ENCODE measurements around the gene KCNMA1. TPM values are rescaled to one million over a fixed set of nuclear protein-coding genes. Genes with fewer than 3 reads are reported as not detected.

The KCNMA1 gene
- total and polyA plus RNA-seq, 2 donors (not counting 1 experiment from before 2014, with no cell fraction given), result 0.82 to 3.1 TPM

DNA sequence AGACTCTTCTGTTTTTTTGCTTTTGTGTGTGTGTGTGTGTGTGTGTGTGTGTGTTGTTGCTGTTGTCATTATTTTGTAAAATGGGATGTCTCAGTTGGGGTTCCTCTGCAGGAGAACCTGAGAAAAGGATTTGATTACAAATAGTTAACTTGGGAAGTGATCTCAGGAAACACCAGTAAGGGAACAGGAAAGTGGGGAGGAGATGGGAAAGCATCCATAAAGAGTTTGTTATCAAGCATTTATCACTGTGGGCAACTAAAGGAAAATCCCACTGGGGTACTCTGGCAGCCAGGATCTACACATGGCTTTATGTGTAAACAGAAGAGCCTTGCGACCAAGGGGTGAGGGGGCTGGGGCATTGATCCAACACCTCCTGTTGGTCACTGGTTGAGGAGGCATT, 485.4 kb downstream of the KCNMA1 start:
- Mint-ChIP-seq H3K27me3 (no peaks in the 10 kb centered on the region), H3K9me3 (ENCODE audit: insufficient read depth) (no peaks in the 10 kb centered on the region), H3K4me3 (no peak overlapping the region), H3K4me1 (no peaks in the 10 kb centered on the region), H3K27ac (no peak overlapping the region)
- Histone ChIP-seq H3K4me1 (ENCODE audit: control insufficient read depth in 2 of 2, insufficient read depth in 2 of 2, low read length in 2 of 2) (no peaks in the 10 kb centered on the region), H3K27me3 (replicated peaks in 1 of 4; ENCODE audit: control extremely low read depth in 1 of 4, control insufficient read depth in 3 of 4, insufficient read depth in 4 of 4, low read length in 3 of 4) (no peaks in the 10 kb centered on the region), H3K9ac (ENCODE audit: low read length) (no peak overlapping the region), H3K79me2 (ENCODE audit: control insufficient read depth, insufficient read depth, low read length) (no peaks in the 10 kb centered on the region), H3K27ac (ENCODE audit: low read length in 2 of 2) (no peak overlapping the region), H3K4me2 (replicated peaks; ENCODE audit: low read depth, low read length, poor library complexity, severe bottlenecking) (no peak overlapping the region), H3K4me3 (ENCODE audit: control extremely low read depth in 1 of 5, extremely low read depth in 1 of 5, insufficient read depth in 1 of 5, low read depth in 2 of 5, low read length in 4 of 5) (no peak overlapping the region), H3K36me3 (replicated peaks in 1 of 2; ENCODE audit: control extremely low read depth in 1 of 2, control insufficient read depth in 1 of 2, extremely low read depth in 1 of 2, insufficient read depth in 2 of 2, low read length in 1 of 2) (no peaks in the 10 kb centered on the region), H2AFZ (ENCODE audit: insufficient read depth, low read depth, low read length, poor library complexity, severe bottlenecking) (no peak overlapping the region), H4K20me1 (ENCODE audit: control insufficient read depth, insufficient read depth, low read length, poor library complexity, severe bottlenecking) (no peaks in the 10 kb centered on the region), H3K9me3 (ENCODE audit: control extremely low read depth in 1 of 3, control insufficient read depth in 2 of 3, insufficient read depth in 1 of 3, low read length in 2 of 3) (no peaks in the 10 kb centered on the region)
- ChIA-PET POLR2A (no interaction called here), CTCF (no interaction called here)
- TF ChIP-seq, protein P1, sequence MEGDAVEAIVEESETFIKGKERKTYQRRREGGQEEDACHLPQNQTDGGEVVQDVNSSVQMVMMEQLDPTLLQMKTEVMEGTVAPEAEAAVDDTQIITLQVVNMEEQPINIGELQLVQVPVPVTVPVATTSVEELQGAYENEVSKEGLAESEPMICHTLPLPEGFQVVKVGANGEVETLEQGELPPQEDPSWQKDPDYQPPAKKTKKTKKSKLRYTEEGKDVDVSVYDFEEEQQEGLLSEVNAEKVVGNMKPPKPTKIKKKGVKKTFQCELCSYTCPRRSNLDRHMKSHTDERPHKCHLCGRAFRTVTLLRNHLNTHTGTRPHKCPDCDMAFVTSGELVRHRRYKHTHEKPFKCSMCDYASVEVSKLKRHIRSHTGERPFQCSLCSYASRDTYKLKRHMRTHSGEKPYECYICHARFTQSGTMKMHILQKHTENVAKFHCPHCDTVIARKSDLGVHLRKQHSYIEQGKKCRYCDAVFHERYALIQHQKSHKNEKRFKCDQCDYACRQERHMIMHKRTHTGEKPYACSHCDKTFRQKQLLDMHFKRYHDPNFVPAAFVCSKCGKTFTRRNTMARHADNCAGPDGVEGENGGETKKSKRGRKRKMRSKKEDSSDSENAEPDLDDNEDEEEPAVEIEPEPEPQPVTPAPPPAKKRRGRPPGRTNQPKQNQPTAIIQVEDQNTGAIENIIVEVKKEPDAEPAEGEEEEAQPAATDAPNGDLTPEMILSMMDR (IDR thresholded peaks at IDR 0.05), result no peak
- TF ChIP-seq EZH2 (IDR thresholded peaks at IDR 0.05; ENCODE audit: borderline replicate concordance, insufficient read depth, low read depth, low read length, poor library complexity, severe bottlenecking), result no peak
- 100% methylated on average over 1 of the region's 1 CpG for WGBS (ENCODE audit: insufficient coverage)
- DNase-seq (no peak), ATAC-seq (ENCODE audit: low read depth) (no peak)
- intact Hi-C loops (cut with micrococcal nuclease), result no loop called here

DNA sequence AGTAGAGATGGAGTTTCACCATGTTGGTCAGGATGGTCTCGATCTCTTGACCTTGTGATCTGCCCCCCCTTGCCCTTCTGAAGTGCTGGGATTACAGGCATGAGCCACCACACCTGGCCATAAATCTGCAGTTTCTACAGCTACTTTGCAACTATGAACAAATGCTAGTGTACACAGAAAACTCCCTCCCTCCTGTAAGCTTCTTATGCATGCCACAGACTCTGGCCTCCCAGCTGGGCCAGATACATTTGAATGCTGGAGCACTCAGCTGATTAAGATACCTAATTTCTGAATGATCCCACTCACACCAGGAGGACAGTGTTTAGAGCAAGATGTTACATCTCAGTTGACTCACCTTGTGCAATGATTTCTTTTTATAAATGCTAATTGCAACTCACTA, 486.2 kb downstream of the KCNMA1 start:
- Histone ChIP-seq H2AFZ (ENCODE audit: insufficient read depth, low read depth, low read length, poor library complexity, severe bottlenecking) (no peak overlapping the region), H3K9ac (ENCODE audit: low read length) (no peak overlapping the region), H4K20me1 (ENCODE audit: control insufficient read depth, insufficient read depth, low read length, poor library complexity, severe bottlenecking) (no peaks in the 10 kb centered on the region), H3K36me3 (replicated peaks in 1 of 2; ENCODE audit: control extremely low read depth in 1 of 2, control insufficient read depth in 1 of 2, extremely low read depth in 1 of 2, insufficient read depth in 2 of 2, low read length in 1 of 2) (no peaks in the 10 kb centered on the region), H3K27me3 (replicated peaks in 1 of 4; ENCODE audit: control extremely low read depth in 1 of 4, control insufficient read depth in 3 of 4, insufficient read depth in 4 of 4, low read length in 3 of 4) (no peaks in the 10 kb centered on the region), H3K4me2 (replicated peaks; ENCODE audit: low read depth, low read length, poor library complexity, severe bottlenecking) (no peak overlapping the region), H3K4me3 (ENCODE audit: control extremely low read depth in 1 of 5, extremely low read depth in 1 of 5, insufficient read depth in 1 of 5, low read depth in 2 of 5, low read length in 4 of 5) (no peak overlapping the region), H3K9me3 (ENCODE audit: control extremely low read depth in 1 of 3, control insufficient read depth in 2 of 3, insufficient read depth in 1 of 3, low read length in 2 of 3) (no peaks in the 10 kb centered on the region), H3K4me1 (ENCODE audit: control insufficient read depth in 2 of 2, insufficient read depth in 2 of 2, low read length in 2 of 2) (no peaks in the 10 kb centered on the region), H3K27ac (ENCODE audit: low read length in 2 of 2) (no peak overlapping the region), H3K79me2 (ENCODE audit: control insufficient read depth, insufficient read depth, low read length) (no peaks in the 10 kb centered on the region)
- Mint-ChIP-seq H3K27ac (no peak overlapping the region), H3K27me3 (peaks cover 3% of the 10 kb centered on the region), H3K9me3 (ENCODE audit: insufficient read depth) (no peaks in the 10 kb centered on the region), H3K4me1 (no peaks in the 10 kb centered on the region), H3K4me3 (no peak overlapping the region)
- POLR2A ChIA-PET, result no interaction called here
- DNase-seq (no peak), ATAC-seq (ENCODE audit: low read depth) (no peak)
- 80% methylated on average over 1 of the region's 1 CpG for WGBS (ENCODE audit: insufficient coverage)
- TF ChIP-seq, protein P1 (IDR thresholded peaks at IDR 0.05), result no peak
- TF ChIP-seq EZH2 (IDR thresholded peaks at IDR 0.05; ENCODE audit: borderline replicate concordance, insufficient read depth, low read depth, low read length, poor library complexity, severe bottlenecking), result no peak
- CTCF ChIA-PET, result no interaction called here
- intact Hi-C loops (cut with micrococcal nuclease), result no loop called here

Data from B cell (primary cell).